GM12878 (cell line): ENCODE measurements around the gene LETMD1. TPM values are rescaled to one million over a fixed set of nuclear protein-coding genes. Genes with fewer than 3 reads are reported as not detected.

Source experiments
- ATAC-seq: fragments of 200-7000 bp; cut with Tn5 transposase; 3 replicates; pipeline ENCODE4 v1.9.1; 2020; ENCODE audit warnings: mild to moderate bottlenecking, moderate library complexity
- BruUV-seq: library from RNA; stranded (reverse); fragments of 400-500 nt; replicated peaks from 2 replicates; lab custom pipeline; 2021; lab: Mats Ljungman, UMichigan
- CTCF ChIA-PET: fragments of 300-600 bp; sonication (Branson Sonifier 250); formaldehyde crosslinking; extraction: SDS; loops from one replicate; lab custom pipeline; 2021; ENCODE audit warnings: inconsistent platforms; lab: Yijun Ruan, JAX
- POLR2A ChIA-PET: fragments of 350-600 bp; formaldehyde crosslinking; extraction: SDS; loops from one replicate; lab custom pipeline; 2021; ENCODE audit warnings: inconsistent platforms; lab: Charles Lee
- RAD21 ChIA-PET: fragments of 300-600 bp; sonication (Branson Sonifier 250); formaldehyde crosslinking; loops from one replicate; lab custom pipeline; 2023; ENCODE audit warnings: antibody characterized with exemption; ENCODE audit not compliant: unreplicated experiment; lab: Charles Lee
- SMC1A ChIA-PET: fragments of 300-600 bp; sonication (Branson Sonifier 250); formaldehyde crosslinking; loops from one replicate; lab custom pipeline; 2023; ENCODE audit not compliant: unreplicated experiment, uncharacterized antibody; lab: Charles Lee
- DNase-seq: peaks from one replicate; pipeline ENCODE4 v3.0.0-alpha.2; 2011; ENCODE audit warnings: low read depth, low spot score
- FAIRE-seq: peaks from 3 replicates; lab custom pipeline; 2011; peaks lifted over from hg19 to GRCh38; lab: Jason Lieb, UNC
- H2AFZ ChIP-seq: 2 replicates; pipeline ENCODE4 v1.6.0; 2011; ENCODE audit warnings: low read depth, low read length, control low read depth; ENCODE audit not compliant: control insufficient read depth
- H3K27ac ChIP-seq: 2 replicates; pipeline ENCODE4 v1.5.1; 2011; ENCODE audit warnings: control low read depth; ENCODE audit not compliant: control insufficient read depth, insufficient read depth
- H3K27me3 ChIP-seq, 2 experiments: replicated peaks in 1 of 2; 2 replicates each; pipeline versions ENCODE4 v1.6.0 to v1.6.1; 2011; ENCODE audit warnings: low read length in 1 of 2; ENCODE audit not compliant: control insufficient read depth in 2 of 2, insufficient read depth in 2 of 2
- H3K36me3 ChIP-seq, 2 experiments: 2 replicates each; pipeline ENCODE4 v1.5.1; 2011; ENCODE audit warnings: low read length in 1 of 2; ENCODE audit not compliant: control insufficient read depth in 2 of 2, insufficient read depth in 2 of 2
- H3K4me1 ChIP-seq: 2 replicates; pipeline ENCODE4 v1.6.1; 2011; ENCODE audit warnings: mild to moderate bottlenecking, low read length, moderate library complexity, mixed read lengths; ENCODE audit not compliant: control insufficient read depth, insufficient read depth
- H3K4me2 ChIP-seq: 2 replicates; pipeline ENCODE4 v1.6.0; 2011; ENCODE audit warnings: control low read depth; ENCODE audit not compliant: control insufficient read depth, insufficient read depth
- H3K4me3 ChIP-seq: fragments of 200-600 bp; sonication (generic); 2 replicates; pipeline ENCODE4 v1.5.1; 2016
- H3K79me2 ChIP-seq: 2 replicates; pipeline ENCODE4 v1.6.0; 2011; ENCODE audit warnings: low read length; ENCODE audit not compliant: control insufficient read depth, insufficient read depth
- H3K9ac ChIP-seq: 2 replicates; pipeline ENCODE4 v1.8.0; 2011; ENCODE audit warnings: low read length, control low read depth, mixed read lengths; ENCODE audit not compliant: control insufficient read depth, insufficient read depth
- H3K9me3 ChIP-seq: replicated peaks from 3 replicates; pipeline ENCODE4 v1.5.1; 2011; ENCODE audit warnings: mild to moderate bottlenecking, low read length; ENCODE audit not compliant: control insufficient read depth, insufficient read depth
- H4K20me1 ChIP-seq: 2 replicates; pipeline ENCODE4 v1.6.0; 2011; ENCODE audit not compliant: control insufficient read depth, insufficient read depth
- CHD2 ChIP-seq: IDR thresholded peaks from 2 replicates; pipeline ENCODE4 v1.6.1; 2011; ENCODE audit warnings: low read depth, low read length, improper control_type of control experiment, borderline replicate concordance
- EGR1 ChIP-seq, 2 experiments: IDR thresholded peaks; 1 replicate in 1 of 2; 2 replicates in 1 of 2; pipeline ENCODE4 v1.6.1; 2011 to 2012; ENCODE audit warnings: low read depth in 2 of 2, low read length in 2 of 2, borderline replicate concordance in 1 of 2, mild to moderate bottlenecking in 1 of 2, moderate library complexity in 1 of 2
- ETV6 ChIP-seq, 2 experiments: fragments of 450-650 bp in 1 of 2; IDR thresholded peaks in 1 of 2; conservative IDR thresholded peaks in 1 of 2; 2 replicates each; pipeline ENCODE4 v1.6.1; 2014; ENCODE audit warnings: antibody characterized with exemption in 1 of 2, borderline replicate concordance in 1 of 2, low read depth in 1 of 2, mild to moderate bottlenecking in 1 of 2, moderate library complexity in 1 of 2
- IKZF2 ChIP-seq, 2 experiments: fragments of 450-650 bp; IDR thresholded peaks; 2 replicates each; pipeline ENCODE4 v1.6.1; 2017; ENCODE audit warnings: mild to moderate bottlenecking in 2 of 2, moderate library complexity in 2 of 2
- PAX5 ChIP-seq: IDR thresholded peaks from 2 replicates; pipeline ENCODE4 v1.6.1; 2011; ENCODE audit warnings: low read depth, low read length, borderline replicate concordance
- SREBF2 ChIP-seq: IDR thresholded peaks from 2 replicates; pipeline ENCODE4 v1.6.1; 2012; ENCODE audit warnings: mild to moderate bottlenecking, low read length
- TCF12 ChIP-seq: IDR thresholded peaks from 2 replicates; pipeline ENCODE4 v1.6.1; 2011; ENCODE audit warnings: low read depth, mild to moderate bottlenecking, low read length
- WGBS: methylation state at CpG from one replicate; pipeline ENCODE4 v1.1.6; 2016; ENCODE audit warnings: low lambda C conversion rate; ENCODE audit not compliant: insufficient replicate concordance, insufficient coverage; ENCODE audit errors: missing lambda C conversion rate; 5-methylcytosine and 5-hydroxymethylcytosine counted together
- in situ Hi-C: fragments of 300-500 bp; cut with MboI; formaldehyde crosslinking; loops from 9 replicates; pipeline ENCODE4 v1.14.3; 2018; ENCODE audit warnings: mixed read lengths
- intact Hi-C: fragments of 100-400 bp; cut with micrococcal nuclease; formaldehyde crosslinking; loops from one replicate; pipeline ENCODE4 v1.14.2; 2022; ENCODE audit not compliant: unreplicated experiment
- polyA plus RNA-seq, 11 experiments: library from polyadenylated mRNA; depleted of rRNA in 4 of 11; unstranded in 6 of 11; stranded (reverse) in 5 of 11; fragments of >200 nt; fragmentation: Nextera tagmentation in 4 of 11; fragmentation: Illumina TruSeq in 1 of 11; extraction: Ambion mirVana in 4 of 11; extraction: Trizol in 1 of 11; gene quantifications; 1 replicate in 1 of 11; 2 replicates in 10 of 11; pipeline versions ENCODE4 v1.2.1 to v1.2.3, GENCODE V29; 2011 to 2016; ENCODE audit warnings: inconsistent platforms in 2 of 11, missing spikeins in 2 of 11, low read depth in 1 of 11
- total RNA-seq, 4 experiments: library from RNA; depleted of rRNA in 3 of 4; stranded (reverse); fragments of >200 nt in 3 of 4; fragmentation: Illumina TruSeq in 1 of 4; extraction: Trizol in 1 of 4; gene quantifications; 2 replicates each; pipeline versions ENCODE4 v1.2.1 to v1.2.3, GENCODE V29; 2013 to 2021
- TF ChIP-seq, protein P1 (sequence below): IDR thresholded peaks from 2 replicates; pipeline ENCODE4 v1.6.1; 2012; ENCODE audit warnings: low read depth, low read length, improper control_type of control experiment
- TF ChIP-seq, protein P2 (sequence below): IDR thresholded peaks from 2 replicates; pipeline ENCODE4 v1.6.1; 2012; ENCODE audit warnings: low read length, inconsistent platforms
- TF ChIP-seq, protein P3 (sequence below): fragments of 450-650 bp; IDR thresholded peaks from 2 replicates; pipeline ENCODE4 v1.6.1; 2018; ENCODE audit warnings: mild to moderate bottlenecking, low read depth, moderate library complexity; ENCODE audit not compliant: partially characterized antibody

LETMD1 gene
- total and polyA plus RNA-seq, 10 of the 15 experiments (the other 5 are each of a cell fraction or from before 2014, with no cell fraction given): 30.3 to 116 (median 51.5) TPM

DNA sequence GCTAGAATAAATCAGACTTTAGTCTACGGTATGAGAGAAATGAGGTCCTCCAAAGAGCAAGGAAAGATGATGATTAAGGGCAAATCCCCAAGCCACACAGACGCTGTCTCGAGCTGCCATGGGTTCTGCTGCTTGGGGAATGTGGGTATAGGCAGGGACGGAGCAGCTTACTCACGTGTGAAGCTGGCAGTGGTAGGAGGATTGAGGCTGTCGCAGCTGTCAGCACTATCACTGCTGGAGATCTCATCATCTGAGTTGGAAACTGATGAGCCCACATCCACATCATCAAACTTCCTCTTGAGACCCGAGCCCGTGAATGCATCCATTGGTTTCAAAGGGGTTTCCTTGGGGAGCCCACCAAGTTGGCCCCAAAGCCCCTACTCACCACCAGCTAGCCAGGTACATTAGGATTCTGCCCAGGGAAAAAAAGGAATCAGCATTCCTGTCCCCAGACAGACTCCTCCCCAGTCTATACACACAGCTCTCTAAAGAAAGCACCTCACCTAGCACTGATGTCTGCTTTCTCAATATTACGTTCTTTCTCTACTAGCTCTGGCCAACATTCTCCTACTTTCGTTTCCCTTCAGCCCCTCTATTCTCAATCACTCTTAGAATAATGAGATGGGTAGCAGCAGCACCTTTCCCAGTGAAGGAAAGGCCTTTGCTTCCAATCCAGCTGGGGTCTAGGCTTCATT is 28.3 kb downstream of the LETMD1 start:
- Histone ChIP-seq H3K36me3 (peaks cover 0 to 2% of the 10 kb centered on the region in 2 experiments; a peak in 1 of 4 replicates), H3K4me3 (no peak overlapping the region), H3K9ac (no peak overlapping the region), H3K27me3 (no peaks in the 10 kb centered on the region), H3K79me2 (no peaks in the 10 kb centered on the region), H3K27ac (no peak overlapping the region), H3K9me3 (no peaks in the 10 kb centered on the region), H3K4me1 (no peaks in the 10 kb centered on the region), H4K20me1 (no peaks in the 10 kb centered on the region), H2AFZ (no peak overlapping the region), H3K4me2 (no peak overlapping the region)
- WGBS: 78% methylated on average over 10 of the region's 10 CpGs
- DNase-seq: no peak
- SMC1A ChIA-PET: interaction anchor here (0.6 to 1.1 kb wide), 4 partner anchors 17 to 312 kb away, joined by 3 to 4 read pairs (median 3); no protein-coding TSS in a partner anchor
- intact Hi-C loops (no loop called here), in situ Hi-C loops (no loop called here)
- no peak for ATAC-seq
- POLR2A ChIA-PET: interaction anchor here (0.5 to 0.6 kb wide), 2 partner anchors 251 to 555 kb away, joined by 3 to 7 read pairs; no protein-coding TSS in a partner anchor
- no peak for FAIRE-seq
- RAD21 ChIA-PET: no interaction called here
- no peak for TF ChIP-seq IKZF2 (IDR thresholded peaks at IDR 0.05)
- CTCF ChIA-PET: interaction anchor here (0.6 to 1.5 kb wide), 3 partner anchors 153 to 251 kb away, joined by 3 read pairs; no protein-coding TSS in a partner anchor
- no TSS peak for BruUV-seq

DNA sequence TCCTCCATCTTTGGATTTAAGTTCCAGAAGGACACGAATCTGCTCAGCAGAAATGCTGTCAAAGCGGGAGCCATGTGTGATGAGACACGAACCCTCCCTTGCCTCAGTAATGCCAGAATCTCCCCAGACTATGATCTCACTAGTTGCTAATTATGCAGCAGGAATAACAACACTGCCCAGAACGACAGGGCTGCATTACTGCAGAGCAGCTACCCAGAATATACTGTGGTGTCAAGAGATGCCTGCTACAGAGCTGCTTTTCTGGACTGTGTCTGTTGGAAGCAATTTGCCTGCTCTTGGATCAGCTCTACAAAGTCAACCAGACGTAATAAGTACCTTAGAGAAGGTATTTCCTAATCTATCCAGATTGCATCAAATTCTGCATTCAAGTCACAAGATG is 29.8 kb downstream of the LETMD1 start:
- in situ Hi-C loops (no loop called here), intact Hi-C loops (no loop called here)
- no peaks in the 10 kb centered on the region for H3K9me3 ChIP-seq
- no peak overlapping the region for H3K27ac ChIP-seq
- H3K4me1 ChIP-seq: no peaks in the 10 kb centered on the region
- ChIA-PET CTCF (no interaction called here), SMC1A (no interaction called here), POLR2A (no interaction called here), RAD21 (no interaction called here)
- H4K20me1 ChIP-seq: no peaks in the 10 kb centered on the region
- no peak for ATAC-seq
- no peaks in the 10 kb centered on the region for H3K27me3 ChIP-seq
- H3K9ac ChIP-seq: no peak overlapping the region
- H3K36me3 ChIP-seq: no peaks in the 10 kb centered on the region
- 75% methylated on average over 5 of the region's 5 CpGs for WGBS
- no peak overlapping the region for H2AFZ ChIP-seq
- H3K4me2 ChIP-seq: no peak overlapping the region
- DNase-seq: no peak
- FAIRE-seq: no peak
- no peak overlapping the region for H3K4me3 ChIP-seq
- BruUV-seq: no TSS peak
- no peaks in the 10 kb centered on the region; the same call in 1 of the 2 replicates for H3K79me2 ChIP-seq
- TF ChIP-seq ETV6 (conservative IDR thresholded peaks at IDR 0.05 in 1 of 2, IDR thresholded peaks at IDR 0.05 in 1 of 2; ENCODE audit: borderline replicate concordance in 1 of 2, low read depth in 1 of 2) (no peak), PAX5 (no peak), SREBF2 (no peak), EGR1 (IDR thresholded peaks at IDR 0.05; ENCODE audit: borderline replicate concordance in 1 of 2, low read depth in 2 of 2, low read length in 2 of 2) (no peak), TCF12 (no peak), CHD2 (no peak)
- TF ChIP-seq, protein P1, sequence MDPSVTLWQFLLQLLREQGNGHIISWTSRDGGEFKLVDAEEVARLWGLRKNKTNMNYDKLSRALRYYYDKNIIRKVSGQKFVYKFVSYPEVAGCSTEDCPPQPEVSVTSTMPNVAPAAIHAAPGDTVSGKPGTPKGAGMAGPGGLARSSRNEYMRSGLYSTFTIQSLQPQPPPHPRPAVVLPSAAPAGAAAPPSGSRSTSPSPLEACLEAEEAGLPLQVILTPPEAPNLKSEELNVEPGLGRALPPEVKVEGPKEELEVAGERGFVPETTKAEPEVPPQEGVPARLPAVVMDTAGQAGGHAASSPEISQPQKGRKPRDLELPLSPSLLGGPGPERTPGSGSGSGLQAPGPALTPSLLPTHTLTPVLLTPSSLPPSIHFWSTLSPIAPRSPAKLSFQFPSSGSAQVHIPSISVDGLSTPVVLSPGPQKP: no peak
- TF ChIP-seq, protein P2, sequence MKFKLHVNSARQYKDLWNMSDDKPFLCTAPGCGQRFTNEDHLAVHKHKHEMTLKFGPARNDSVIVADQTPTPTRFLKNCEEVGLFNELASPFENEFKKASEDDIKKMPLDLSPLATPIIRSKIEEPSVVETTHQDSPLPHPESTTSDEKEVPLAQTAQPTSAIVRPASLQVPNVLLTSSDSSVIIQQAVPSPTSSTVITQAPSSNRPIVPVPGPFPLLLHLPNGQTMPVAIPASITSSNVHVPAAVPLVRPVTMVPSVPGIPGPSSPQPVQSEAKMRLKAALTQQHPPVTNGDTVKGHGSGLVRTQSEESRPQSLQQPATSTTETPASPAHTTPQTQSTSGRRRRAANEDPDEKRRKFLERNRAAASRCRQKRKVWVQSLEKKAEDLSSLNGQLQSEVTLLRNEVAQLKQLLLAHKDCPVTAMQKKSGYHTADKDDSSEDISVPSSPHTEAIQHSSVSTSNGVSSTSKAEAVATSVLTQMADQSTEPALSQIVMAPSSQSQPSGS: no peak
- TF ChIP-seq, protein P3, sequence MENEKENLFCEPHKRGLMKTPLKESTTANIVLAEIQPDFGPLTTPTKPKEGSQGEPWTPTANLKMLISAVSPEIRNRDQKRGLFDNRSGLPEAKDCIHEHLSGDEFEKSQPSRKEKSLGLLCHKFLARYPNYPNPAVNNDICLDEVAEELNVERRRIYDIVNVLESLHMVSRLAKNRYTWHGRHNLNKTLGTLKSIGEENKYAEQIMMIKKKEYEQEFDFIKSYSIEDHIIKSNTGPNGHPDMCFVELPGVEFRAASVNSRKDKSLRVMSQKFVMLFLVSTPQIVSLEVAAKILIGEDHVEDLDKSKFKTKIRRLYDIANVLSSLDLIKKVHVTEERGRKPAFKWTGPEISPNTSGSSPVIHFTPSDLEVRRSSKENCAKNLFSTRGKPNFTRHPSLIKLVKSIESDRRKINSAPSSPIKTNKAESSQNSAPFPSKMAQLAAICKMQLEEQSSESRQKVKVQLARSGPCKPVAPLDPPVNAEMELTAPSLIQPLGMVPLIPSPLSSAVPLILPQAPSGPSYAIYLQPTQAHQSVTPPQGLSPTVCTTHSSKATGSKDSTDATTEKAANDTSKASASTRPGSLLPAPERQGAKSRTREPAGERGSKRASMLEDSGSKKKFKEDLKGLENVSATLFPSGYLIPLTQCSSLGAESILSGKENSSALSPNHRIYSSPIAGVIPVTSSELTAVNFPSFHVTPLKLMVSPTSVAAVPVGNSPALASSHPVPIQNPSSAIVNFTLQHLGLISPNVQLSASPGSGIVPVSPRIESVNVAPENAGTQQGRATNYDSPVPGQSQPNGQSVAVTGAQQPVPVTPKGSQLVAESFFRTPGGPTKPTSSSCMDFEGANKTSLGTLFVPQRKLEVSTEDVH: no peak
